PC-3 (cell line): ENCODE results near the gene ATG5. TPM values are rescaled to one million over a fixed set of nuclear protein-coding genes. Genes with fewer than 3 reads are reported as not detected.

Experiments
- ATAC-seq: fragments of 200-7000 bp; cut with Tn5 transposase; 2 replicates; pipeline ENCODE4 v1.9.1; 2020; ENCODE audit warnings: mild to moderate bottlenecking, moderate library complexity
- BruUV-seq: library from RNA; stranded (reverse); fragments of 400-500 nt; replicated peaks from 2 replicates; lab custom pipeline; 2021; lab: Mats Ljungman, UMichigan
- CTCF ChIA-PET: fragments of 300-600 bp; sonication (Branson Sonifier 250); formaldehyde crosslinking; loops from one replicate; lab custom pipeline; 2022; ENCODE audit warnings: antibody characterized with exemption; lab: Charles Lee
- POLR2A ChIA-PET: fragments of 300-600 bp; sonication (Branson Sonifier 250); formaldehyde crosslinking; loops from one replicate; lab custom pipeline; 2022; ENCODE audit warnings: antibody characterized with exemption; ENCODE audit not compliant: unreplicated experiment; lab: Charles Lee
- DNase-seq: peaks from one replicate; pipeline ENCODE4 v3.0.0-alpha.2; 2015
- H2AFZ ChIP-seq: fragments of 300-600 bp; sonication (generic); 2 replicates; pipeline ENCODE4 v1.6.0; 2016; ENCODE audit warnings: antibody characterized with exemption, low read length
- H3F3A ChIP-seq: fragments of 300-600 bp; sonication (generic); one replicate; pipeline ENCODE4 v1.6.0; 2017; ENCODE audit warnings: antibody characterized with exemption, low read length, control low read depth, mild to moderate bottlenecking; ENCODE audit not compliant: unreplicated experiment
- H3K27ac ChIP-seq: fragments of 300-600 bp; sonication (generic); 2 replicates; pipeline ENCODE4 v1.5.1; 2016; ENCODE audit warnings: mild to moderate bottlenecking, low read length
- H3K27me3 ChIP-seq: fragments of 300-600 bp; sonication (generic); 2 replicates; pipeline ENCODE4 v1.6.1; 2016; ENCODE audit warnings: low read length, mixed read lengths
- H3K36me3 ChIP-seq: fragments of 300-600 bp; sonication (generic); 2 replicates; pipeline ENCODE4 v1.6.1; 2016; ENCODE audit warnings: low read depth, mixed run types, low read length, mixed read lengths
- H3K4me1 ChIP-seq: fragments of 300-600 bp; sonication (generic); 2 replicates; pipeline ENCODE4 v1.5.1; 2016; ENCODE audit warnings: low read length; ENCODE audit not compliant: insufficient read depth
- H3K4me2 ChIP-seq: fragments of 300-600 bp; sonication (generic); 2 replicates; pipeline ENCODE4 v1.6.0; 2016; ENCODE audit warnings: low read length
- H3K4me3 ChIP-seq: fragments of 300-600 bp; sonication (generic); 2 replicates; pipeline ENCODE4 v1.5.1; 2016; ENCODE audit warnings: mild to moderate bottlenecking, low read length, mixed read lengths
- H3K79me2 ChIP-seq: fragments of 300-600 bp; sonication (generic); 2 replicates; pipeline ENCODE4 v1.6.1; 2017; ENCODE audit warnings: low read length, mixed read lengths
- H3K9ac ChIP-seq: fragments of 300-600 bp; sonication (generic); 2 replicates; pipeline ENCODE4 v1.6.0; 2016; ENCODE audit warnings: mild to moderate bottlenecking, low read length
- H3K9me2 ChIP-seq: fragments of 300-600 bp; sonication (generic); replicated peaks from 2 replicates; pipeline ENCODE4 v1.6.1; 2016; ENCODE audit warnings: mixed run types, low read length, mixed read lengths
- H3K9me3 ChIP-seq: fragments of 300-600 bp; sonication (generic); 2 replicates; pipeline ENCODE4 v1.6.1; 2016; ENCODE audit warnings: low read length, mixed read lengths
- H4K20me1 ChIP-seq: fragments of 300-600 bp; sonication (generic); 2 replicates; pipeline ENCODE4 v1.6.1; 2016; ENCODE audit warnings: low read length, mixed read lengths
- EZH2 ChIP-seq: fragments of 300-600 bp; sonication (generic); IDR thresholded peaks from one replicate; pipeline ENCODE4 v1.6.1; 2017; ENCODE audit warnings: antibody characterized with exemption, mild to moderate bottlenecking, low read length; ENCODE audit not compliant: unreplicated experiment
- EZH2phosphoT487 ChIP-seq: fragments of 300-600 bp; sonication (generic); IDR thresholded peaks from 2 replicates; pipeline ENCODE4 v1.6.1; 2018; ENCODE audit warnings: mild to moderate bottlenecking, antibody characterized with exemption, low read length, borderline replicate concordance
- intact Hi-C: fragments of 100-400 bp; cut with micrococcal nuclease; formaldehyde crosslinking; loops from 2 replicates; pipeline ENCODE4 v1.9.0; 2023
- total RNA-seq: library from RNA; depleted of rRNA; stranded (reverse); fragments of >200 nt; gene quantifications from 2 replicates; pipeline ENCODE4 v1.2.3, GENCODE V29; 2014
- TF ChIP-seq, protein P1 (sequence below): fragments of 300-600 bp; sonication (generic); conservative IDR thresholded peaks from 2 replicates; pipeline ENCODE4 v1.5.1; 2017; ENCODE audit warnings: antibody characterized with exemption, low read depth, mild to moderate bottlenecking, low read length

Gene ATG5
- total RNA-seq, 1 experiment from 2014 or later = 38.8 TPM

DNA sequence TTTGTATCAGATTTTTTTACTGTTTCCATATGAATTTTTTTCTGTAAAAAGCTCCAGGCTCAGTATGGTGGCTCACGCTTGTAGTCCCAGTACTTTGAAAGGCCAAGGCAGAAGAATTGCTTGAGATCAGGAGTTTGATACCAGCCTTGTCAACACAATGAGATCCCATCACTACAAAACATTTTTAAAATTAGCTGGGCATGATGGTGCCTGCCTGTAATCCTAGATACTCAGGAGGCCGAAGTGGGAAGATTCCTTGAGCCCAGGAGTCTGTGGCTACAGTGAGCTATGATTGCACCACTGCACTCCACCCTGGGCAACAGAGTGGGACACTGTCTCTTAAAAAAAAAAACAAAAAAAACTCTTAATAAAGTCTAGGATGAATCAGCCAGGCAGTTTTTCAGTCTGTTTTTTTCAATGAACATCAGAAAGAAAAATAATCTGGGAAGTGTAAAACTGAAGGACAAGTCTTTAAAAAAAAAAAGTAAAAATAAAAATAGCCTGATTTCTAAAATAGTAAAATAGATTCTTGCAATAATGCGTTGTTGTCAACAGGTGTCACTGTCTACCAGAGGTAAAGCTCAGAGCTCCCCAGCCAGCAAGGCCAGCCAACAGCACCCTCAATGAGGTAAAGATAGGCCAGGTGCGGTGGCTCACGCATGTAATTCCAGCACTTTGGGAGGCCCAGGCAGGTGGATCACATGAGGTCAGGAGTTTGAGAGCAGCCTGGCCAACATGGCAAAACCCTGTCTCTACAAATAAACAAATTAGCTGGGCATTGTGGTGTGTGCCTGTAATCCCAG lies 9.3 kb upstream of the ATG5 start:
- intact Hi-C loops = loop anchor here (5.0 to 10.0 kb wide), 4 partner anchors 177 to 780 kb away; partner anchors contain the start of gene BEND3
- POLR2A ChIA-PET = interaction anchor here (0.6 kb wide), 1 partner anchor 80 kb away, joined by 4 read pairs; no protein-coding TSS in a partner anchor
- no peaks in the 10 kb centered on the region for H4K20me1 ChIP-seq
- H3K27ac ChIP-seq = no peak overlapping the region
- H3K4me2 ChIP-seq = no peak overlapping the region
- BruUV-seq = no TSS peak
- no peaks in the 10 kb centered on the region for H3K79me2 ChIP-seq
- H2AFZ ChIP-seq = no peak overlapping the region
- CTCF ChIA-PET = interaction anchor here (0.6 to 1.0 kb wide), 3 partner anchors 275 to 737 kb away, joined by 3 to 12 read pairs (median 3); no protein-coding TSS in a partner anchor
- no peak overlapping the region for H3K9ac ChIP-seq
- DNase-seq (peak; percentile 64), ATAC-seq (peak; percentile 46; the same call in 1 of the 2 replicates)
- H3K9me3 ChIP-seq = no peaks in the 10 kb centered on the region
- H3K27me3 ChIP-seq = no peaks in the 10 kb centered on the region
- TF ChIP-seq, protein P1, sequence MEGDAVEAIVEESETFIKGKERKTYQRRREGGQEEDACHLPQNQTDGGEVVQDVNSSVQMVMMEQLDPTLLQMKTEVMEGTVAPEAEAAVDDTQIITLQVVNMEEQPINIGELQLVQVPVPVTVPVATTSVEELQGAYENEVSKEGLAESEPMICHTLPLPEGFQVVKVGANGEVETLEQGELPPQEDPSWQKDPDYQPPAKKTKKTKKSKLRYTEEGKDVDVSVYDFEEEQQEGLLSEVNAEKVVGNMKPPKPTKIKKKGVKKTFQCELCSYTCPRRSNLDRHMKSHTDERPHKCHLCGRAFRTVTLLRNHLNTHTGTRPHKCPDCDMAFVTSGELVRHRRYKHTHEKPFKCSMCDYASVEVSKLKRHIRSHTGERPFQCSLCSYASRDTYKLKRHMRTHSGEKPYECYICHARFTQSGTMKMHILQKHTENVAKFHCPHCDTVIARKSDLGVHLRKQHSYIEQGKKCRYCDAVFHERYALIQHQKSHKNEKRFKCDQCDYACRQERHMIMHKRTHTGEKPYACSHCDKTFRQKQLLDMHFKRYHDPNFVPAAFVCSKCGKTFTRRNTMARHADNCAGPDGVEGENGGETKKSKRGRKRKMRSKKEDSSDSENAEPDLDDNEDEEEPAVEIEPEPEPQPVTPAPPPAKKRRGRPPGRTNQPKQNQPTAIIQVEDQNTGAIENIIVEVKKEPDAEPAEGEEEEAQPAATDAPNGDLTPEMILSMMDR = peak; percentile 65
- TF ChIP-seq EZH2phosphoT487 = no peak
- H3F3A ChIP-seq = peaks cover 4% of the 10 kb centered on the region
- peaks cover 4% of the 10 kb centered on the region for H3K4me1 ChIP-seq
- no peak overlapping the region for H3K4me3 ChIP-seq
- no peaks in the 10 kb centered on the region for H3K36me3 ChIP-seq
- H3K9me2 ChIP-seq = no peaks in the 10 kb centered on the region

- ATAC-seq (peak; percentile 23), DNase-seq (peak; percentile 18)
- H3K27ac ChIP-seq = peak overlapping the region; percentile 98
- peak overlapping the region; percentile 93 for H3K9ac ChIP-seq
- no peaks in the 10 kb centered on the region for H3K9me3 ChIP-seq
- peak overlapping the region; percentile 99 for H2AFZ ChIP-seq
- H3K27me3 ChIP-seq = no peaks in the 10 kb centered on the region
- no peaks in the 10 kb centered on the region for H3K36me3 ChIP-seq
- H3F3A ChIP-seq = no peaks in the 10 kb centered on the region
- H4K20me1 ChIP-seq = peaks cover 16% of the 10 kb centered on the region
- TSS peak; percentile 66 for BruUV-seq
- H3K9me2 ChIP-seq = no peaks in the 10 kb centered on the region
- TF ChIP-seq EZH2 (no peak), EZH2phosphoT487 (no peak)
- TF ChIP-seq, protein P1 = no peak
- H3K79me2 ChIP-seq = peaks cover 54% of the 10 kb centered on the region
- intact Hi-C loops = no loop called here
- CTCF ChIA-PET = no interaction called here
- H3K4me3 ChIP-seq = peak overlapping the region; percentile 99
- POLR2A ChIA-PET = interaction anchor here (0.6 to 0.7 kb wide), 2 partner anchors 196 to 207 kb away, joined by 5 to 6 read pairs; no protein-coding TSS in a partner anchor
- peak overlapping the region; percentile 98 for H3K4me2 ChIP-seq
- H3K4me1 ChIP-seq = peaks cover 16% of the 10 kb centered on the region
Measured at GRCh38 chr6:106324726-106325335, 729 bp downstream of the ATG5 start.
